ENCODE measurements around the gene ZNF567. TPM values are rescaled to one million over a fixed set of nuclear protein-coding genes. Genes with fewer than 3 reads are reported as not detected.

The ZNF567 gene
- 10 to 100 TPM in 1 of 2 donors, 1 to 10 TPM in 1; 7.8 to 11.2 TPM for total RNA-seq

DNA sequence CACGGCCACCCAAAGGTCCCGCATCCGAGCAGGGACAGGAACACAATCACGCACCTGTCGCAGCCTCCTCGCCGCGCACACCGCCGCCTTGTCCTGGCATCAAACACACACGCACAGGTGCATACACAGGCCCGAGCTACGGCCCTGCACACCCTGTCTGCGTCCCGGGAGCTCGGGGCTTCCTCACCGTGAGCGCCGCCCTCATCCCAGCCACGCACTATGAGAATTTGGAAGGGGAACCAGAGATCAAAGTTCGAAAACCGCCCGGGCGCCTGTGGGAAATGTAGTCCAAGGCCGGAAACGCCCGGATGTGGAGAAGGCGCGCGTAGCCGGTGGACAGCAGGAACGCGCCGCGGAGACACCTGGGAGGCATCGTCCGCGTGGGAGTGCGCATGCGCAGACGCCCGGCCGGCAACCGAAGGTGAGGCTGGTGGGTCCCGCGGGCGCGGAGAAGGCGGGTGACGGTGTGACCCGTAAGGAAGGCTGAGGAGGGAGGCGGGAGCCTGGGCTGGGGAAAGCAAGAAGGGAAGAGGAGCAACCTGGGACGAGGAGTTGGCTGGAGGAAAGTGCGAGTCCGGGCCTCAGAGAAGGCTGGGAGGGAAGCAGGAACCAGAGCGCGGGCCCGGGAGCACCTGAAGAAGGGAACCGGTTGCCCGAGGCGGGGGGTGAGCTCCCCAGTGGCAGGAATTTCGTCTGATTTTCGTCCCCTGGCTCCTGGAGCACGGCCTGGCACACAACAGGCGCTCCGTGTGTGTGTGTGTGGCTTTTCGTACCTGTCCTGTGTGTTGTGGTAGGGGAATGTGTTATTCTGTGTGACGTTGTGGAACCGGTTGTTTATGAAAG is at the start of gene ZNF567:
ZNF567 (plus strand) TSS at position 399 of the 843 bp plus-strand sequence. CDS start 7,256 bp downstream, outside the sequence.
- peak within 1 kb of the TSS; percentile 89 to 99 for H3K4me3 Mint-ChIP-seq
- H3K4me1 Mint-ChIP-seq (ENCODE audit: low read depth), result peaks cover 35% of the 10 kb centered on the region
- H3K9me3 Mint-ChIP-seq, result peaks cover 15 to 16% of the 10 kb centered on the region in 2 donors
- peak; percentile 98 for DNase-seq
- peak; percentile 93 to 95 for ATAC-seq (replicated peaks in 1 of 2)
- H3K27me3 Mint-ChIP-seq (ENCODE audit: low read depth), result no peaks in the 10 kb centered on the region
- H3K27ac Mint-ChIP-seq, result peak within 1 kb of the TSS; percentile 99
- H3K36me3 Mint-ChIP-seq (ENCODE audit: insufficient read depth in 2 of 2), result peaks cover 43 to 60% of the 10 kb centered on the region in 2 donors

DNA sequence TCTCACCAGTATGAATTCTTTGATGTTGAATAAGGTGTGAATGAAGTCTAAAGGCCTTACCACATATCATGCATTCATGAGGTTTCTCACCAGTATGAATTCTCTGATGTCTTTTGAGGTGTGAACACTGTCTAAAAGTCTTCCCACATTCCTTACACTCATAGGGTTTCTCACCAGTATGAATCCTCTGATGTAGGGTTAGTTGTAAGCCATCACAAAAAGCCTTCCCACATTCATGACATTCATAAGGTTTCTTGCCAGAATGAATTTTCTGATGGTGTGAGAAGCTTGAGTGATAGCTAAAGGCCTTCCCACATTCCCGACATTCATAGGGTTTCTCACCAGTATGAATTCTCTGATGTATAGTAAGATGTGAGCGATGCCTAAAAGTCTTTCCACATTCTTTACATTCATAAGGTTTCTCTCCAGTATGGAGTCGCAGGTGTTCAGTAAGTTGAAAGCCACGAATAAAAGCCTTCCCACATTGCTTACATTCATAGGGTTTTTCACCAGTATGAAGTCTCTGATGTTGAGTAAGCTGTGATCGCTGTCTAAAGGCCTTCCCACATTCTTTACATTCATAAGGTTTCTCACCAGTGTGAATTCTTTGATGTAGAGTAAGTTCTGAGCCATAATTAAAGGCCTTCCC is 48.4 kb upstream of the ZNF567 start:
- Mint-ChIP-seq H3K4me3 (no peak overlapping the region), H3K27me3 (ENCODE audit: low read depth) (no peaks in the 10 kb centered on the region), H3K36me3 (ENCODE audit: insufficient read depth in 2 of 2) (peaks cover 44 to 55% of the 10 kb centered on the region in 2 donors), H3K27ac (no peak overlapping the region), H3K4me1 (ENCODE audit: low read depth) (no peaks in the 10 kb centered on the region), H3K9me3 (peaks cover 12 to 23% of the 10 kb centered on the region in 2 donors)
- DNase-seq, result no peak
- ATAC-seq (replicated peaks in 1 of 2), result no peak

DNA sequence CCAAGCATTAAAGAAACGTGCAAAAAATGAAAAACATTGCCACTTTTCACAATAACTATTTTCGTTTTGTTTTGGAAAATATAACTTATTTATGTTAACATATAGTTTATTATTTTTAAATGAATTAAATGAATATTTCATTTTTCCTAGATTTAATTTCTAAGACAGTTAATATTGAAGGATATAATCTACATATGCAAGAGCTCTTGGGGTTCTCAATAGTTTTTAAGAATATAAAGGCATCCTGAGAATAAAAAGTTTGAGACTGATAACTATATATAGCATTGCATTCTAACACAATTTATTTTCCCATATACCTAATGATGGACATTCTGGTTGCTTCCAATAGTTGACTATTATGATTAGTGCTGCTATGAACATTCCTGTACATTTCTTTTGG is 40.7 kb upstream of the ZNF567 start:
- DNase-seq (no peak), ATAC-seq (replicated peaks in 1 of 2) (no peak)
- H3K9me3 Mint-ChIP-seq, result peaks cover 9 to 13% of the 10 kb centered on the region in 2 donors

DNA sequence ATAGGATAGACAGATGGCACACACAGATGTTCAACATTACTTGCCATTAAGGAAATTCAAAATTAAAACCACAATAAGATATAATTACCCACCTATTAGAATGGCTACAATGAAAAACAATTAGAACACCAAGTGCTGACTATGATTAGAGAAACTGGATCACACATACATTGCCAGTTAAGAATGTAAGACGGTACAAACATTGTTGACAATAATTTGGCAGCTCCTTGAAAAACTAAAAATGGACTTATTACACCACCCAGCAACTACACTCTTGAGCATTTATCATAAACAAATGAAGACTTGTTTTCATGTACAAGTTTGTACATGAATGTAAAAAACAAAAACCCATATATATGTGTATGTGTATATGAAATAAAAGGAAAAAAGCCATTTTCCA is 34.5 kb upstream of the ZNF567 start:
- no peaks in the 10 kb centered on the region for H3K4me1 Mint-ChIP-seq (ENCODE audit: low read depth)
- DNase-seq (no peak), ATAC-seq (replicated peaks in 1 of 2) (no peak)
- peaks cover 17 to 36% of the 10 kb centered on the region in 2 donors for H3K9me3 Mint-ChIP-seq
- no peak overlapping the region for H3K4me3 Mint-ChIP-seq
- H3K36me3 Mint-ChIP-seq (ENCODE audit: insufficient read depth in 2 of 2), result peaks cover 44 to 62% of the 10 kb centered on the region in 2 donors
- H3K27ac Mint-ChIP-seq, result no peak overlapping the region
- no peaks in the 10 kb centered on the region for H3K27me3 Mint-ChIP-seq (ENCODE audit: low read depth)

More for the DNA sequence above, 40.7 kb upstream of the ZNF567 start:
- Mint-ChIP-seq H3K4me1 (ENCODE audit: low read depth) (no peaks in the 10 kb centered on the region), H3K27me3 (ENCODE audit: low read depth) (no peaks in the 10 kb centered on the region), H3K27ac (no peak overlapping the region), H3K36me3 (ENCODE audit: insufficient read depth in 2 of 2) (peaks cover 30 to 42% of the 10 kb centered on the region in 2 donors), H3K4me3 (no peak overlapping the region)

DNA sequence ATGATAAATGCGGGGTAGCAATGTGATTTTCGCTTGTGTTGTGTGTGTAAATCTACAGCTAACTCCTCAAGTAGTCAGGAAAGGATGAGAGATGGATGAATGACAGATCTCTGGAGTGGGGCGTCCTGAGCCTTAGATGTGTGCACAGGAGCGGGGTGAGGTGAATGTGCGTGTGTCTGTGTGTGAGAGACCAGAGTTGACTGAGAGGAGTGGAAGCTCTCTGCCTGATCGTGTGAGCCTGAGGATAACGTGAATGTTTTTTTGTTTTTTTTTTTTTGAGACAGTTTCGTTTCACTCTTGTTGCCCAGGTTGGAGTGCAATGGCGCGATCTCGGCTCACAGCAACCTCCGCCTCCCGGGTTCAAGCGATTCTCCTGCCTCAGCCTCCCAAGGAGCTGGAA is 21.6 kb upstream of the ZNF567 start:
- H3K27me3 Mint-ChIP-seq (ENCODE audit: low read depth), result no peaks in the 10 kb centered on the region
- peaks cover 33% of the 10 kb centered on the region for H3K4me1 Mint-ChIP-seq (ENCODE audit: low read depth)
- H3K9me3 Mint-ChIP-seq, result peaks cover 23 to 28% of the 10 kb centered on the region in 2 donors
- H3K27ac Mint-ChIP-seq, result peak overlapping the region; percentile 44
- H3K4me3 Mint-ChIP-seq, result peak overlapping the region; percentile 97 to 100
- ATAC-seq (replicated peaks in 1 of 2) (no peak), DNase-seq (no peak)
- H3K36me3 Mint-ChIP-seq (ENCODE audit: insufficient read depth in 2 of 2), result peaks cover 39 to 72% of the 10 kb centered on the region in 2 donors

DNA sequence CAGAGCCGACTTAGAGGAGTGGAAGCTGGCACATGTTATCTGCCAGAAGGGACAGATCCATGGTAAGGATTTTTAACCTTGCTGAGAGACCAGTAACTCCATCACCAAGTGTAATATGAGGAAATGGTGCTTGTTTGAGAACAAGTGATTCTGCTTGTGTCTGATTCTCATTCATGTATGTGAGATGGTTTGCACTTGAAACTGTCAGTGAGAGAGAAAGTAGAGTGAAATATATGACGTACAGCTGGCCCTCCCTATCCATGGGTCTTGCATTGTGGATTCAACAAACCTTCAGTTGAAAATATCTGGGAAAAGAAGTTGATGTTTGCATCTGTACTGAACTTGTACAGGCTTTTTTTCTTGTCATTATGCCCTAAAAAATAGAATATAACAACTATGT is 18.8 kb upstream of the ZNF567 start:
- Mint-ChIP-seq H3K27me3 (ENCODE audit: low read depth) (no peaks in the 10 kb centered on the region), H3K4me1 (ENCODE audit: low read depth) (peaks cover 33% of the 10 kb centered on the region), H3K27ac (no peak overlapping the region), H3K4me3 (peak overlapping the region; percentile 7 to 100), H3K36me3 (ENCODE audit: insufficient read depth in 2 of 2) (peaks cover 38 to 61% of the 10 kb centered on the region in 2 donors), H3K9me3 (peaks cover 20 to 24% of the 10 kb centered on the region in 2 donors)
- no peak for DNase-seq
- no peak for ATAC-seq (replicated peaks in 1 of 2)

DNA sequence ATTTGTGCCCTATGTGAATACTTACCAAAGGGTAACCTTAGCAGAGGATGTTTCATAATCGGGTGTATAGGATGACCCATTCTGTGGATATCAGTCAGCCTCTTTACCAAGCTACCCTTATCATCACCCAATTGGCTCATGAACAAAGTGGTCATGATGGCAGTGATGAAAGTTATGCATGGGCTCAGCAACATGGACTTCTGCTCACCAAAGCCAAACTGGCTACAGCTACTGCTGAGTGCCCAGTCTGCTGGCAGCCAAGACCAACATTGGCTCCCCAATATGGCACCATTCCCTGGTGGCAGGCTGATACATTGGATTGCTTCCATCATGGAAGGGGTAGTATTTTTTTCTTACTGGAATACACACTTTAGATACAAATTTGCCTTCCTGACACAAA is 15.0 kb upstream of the ZNF567 start:
- peaks cover 13% of the 10 kb centered on the region for H3K4me1 Mint-ChIP-seq (ENCODE audit: low read depth)
- H3K27me3 Mint-ChIP-seq (ENCODE audit: low read depth), result no peaks in the 10 kb centered on the region
- H3K36me3 Mint-ChIP-seq (ENCODE audit: insufficient read depth in 2 of 2), result peaks cover 20 to 35% of the 10 kb centered on the region in 2 donors
- ATAC-seq (replicated peaks in 1 of 2) (no peak), DNase-seq (no peak)
- H3K27ac Mint-ChIP-seq, result no peak overlapping the region
- no peak overlapping the region for H3K4me3 Mint-ChIP-seq
- peaks cover 15 to 19% of the 10 kb centered on the region in 2 donors for H3K9me3 Mint-ChIP-seq

DNA sequence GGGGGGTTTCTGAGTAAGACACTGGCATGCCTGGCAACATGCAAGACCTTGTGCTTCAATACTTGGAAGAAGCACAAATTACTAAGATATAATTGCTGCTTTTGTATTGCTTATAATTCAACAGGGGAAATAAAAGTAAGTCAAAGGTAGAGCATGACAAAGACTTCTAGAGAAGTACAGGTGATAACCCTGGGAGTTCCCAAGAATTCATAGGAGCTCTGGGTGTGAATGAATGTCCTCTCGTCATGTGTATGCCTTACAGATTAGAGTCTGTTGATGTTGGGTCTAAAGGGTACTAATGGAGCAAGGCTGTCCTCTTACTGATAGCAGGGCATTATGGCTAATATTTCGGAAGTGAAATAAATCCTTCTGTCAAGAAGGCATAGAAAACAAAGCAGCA is 13.2 kb upstream of the ZNF567 start:
- DNase-seq (no peak), ATAC-seq (replicated peaks in 1 of 2) (no peak)
- H3K9me3 Mint-ChIP-seq, result peaks cover 10 to 17% of the 10 kb centered on the region in 2 donors
- peaks cover 3% of the 10 kb centered on the region for H3K4me1 Mint-ChIP-seq (ENCODE audit: low read depth)
- peaks cover 17 to 39% of the 10 kb centered on the region in 2 donors for H3K36me3 Mint-ChIP-seq (ENCODE audit: insufficient read depth in 2 of 2)
- no peak overlapping the region for H3K4me3 Mint-ChIP-seq
- H3K27ac Mint-ChIP-seq, result no peak overlapping the region
- no peaks in the 10 kb centered on the region for H3K27me3 Mint-ChIP-seq (ENCODE audit: low read depth)

DNA sequence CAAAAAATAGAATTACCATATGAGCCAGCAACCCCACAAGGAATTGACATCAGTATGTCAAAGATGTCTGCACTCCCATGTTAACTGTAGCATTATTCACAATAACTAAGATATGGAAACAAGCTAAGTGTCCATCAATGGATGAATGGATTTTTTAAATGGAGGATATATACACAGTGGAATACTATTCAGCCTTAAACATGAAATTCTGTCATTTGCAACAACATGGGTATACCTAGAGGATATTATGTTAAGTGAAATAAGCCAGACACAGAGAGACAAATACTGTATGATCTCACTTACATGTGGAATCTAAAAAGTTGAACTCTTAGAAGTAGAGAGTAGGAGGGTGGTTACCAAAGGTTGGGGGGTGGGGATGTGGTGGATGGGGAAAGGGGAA is 8.0 kb upstream of the ZNF567 start:
- DNase-seq (no peak), ATAC-seq (replicated peaks in 1 of 2) (no peak)
- Mint-ChIP-seq H3K4me1 (ENCODE audit: low read depth) (no peaks in the 10 kb centered on the region), H3K27ac (no peak overlapping the region), H3K27me3 (ENCODE audit: low read depth) (no peaks in the 10 kb centered on the region), H3K4me3 (no peak overlapping the region), H3K36me3 (ENCODE audit: insufficient read depth in 2 of 2) (peaks cover 24 to 56% of the 10 kb centered on the region in 2 donors), H3K9me3 (peaks cover 16 to 22% of the 10 kb centered on the region in 2 donors)

DNA sequence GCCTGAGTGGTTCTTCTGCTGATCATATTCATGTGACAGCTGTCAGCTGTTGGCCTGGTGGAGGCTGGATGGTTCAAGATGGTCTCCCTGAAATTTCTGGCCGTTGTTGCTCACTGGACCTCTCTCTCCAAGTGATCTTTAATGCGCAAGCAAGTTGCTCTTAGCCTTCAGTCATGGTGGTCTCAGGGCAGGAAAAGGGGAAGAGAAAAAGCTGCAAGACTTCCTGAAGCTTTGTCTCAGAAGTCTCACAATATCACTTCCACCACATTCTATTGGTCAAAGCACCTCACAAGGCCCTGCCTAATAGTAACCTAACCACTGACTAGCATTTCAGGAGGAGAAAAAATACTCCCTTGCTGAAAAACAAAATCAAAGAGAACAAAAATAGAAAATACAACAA is 1.6 kb upstream of the ZNF567 start:
- H3K27me3 Mint-ChIP-seq (ENCODE audit: low read depth), result no peaks in the 10 kb centered on the region
- H3K27ac Mint-ChIP-seq, result peak overlapping the region; percentile 99
- H3K36me3 Mint-ChIP-seq (ENCODE audit: insufficient read depth in 2 of 2), result peaks cover 40 to 61% of the 10 kb centered on the region in 2 donors
- H3K4me1 Mint-ChIP-seq (ENCODE audit: low read depth), result peaks cover 35% of the 10 kb centered on the region
- peak overlapping the region; percentile 89 to 99 for H3K4me3 Mint-ChIP-seq
- ATAC-seq (replicated peaks in 1 of 2) (no peak), DNase-seq (no peak)
- H3K9me3 Mint-ChIP-seq, result peaks cover 13 to 15% of the 10 kb centered on the region in 2 donors

DNA sequence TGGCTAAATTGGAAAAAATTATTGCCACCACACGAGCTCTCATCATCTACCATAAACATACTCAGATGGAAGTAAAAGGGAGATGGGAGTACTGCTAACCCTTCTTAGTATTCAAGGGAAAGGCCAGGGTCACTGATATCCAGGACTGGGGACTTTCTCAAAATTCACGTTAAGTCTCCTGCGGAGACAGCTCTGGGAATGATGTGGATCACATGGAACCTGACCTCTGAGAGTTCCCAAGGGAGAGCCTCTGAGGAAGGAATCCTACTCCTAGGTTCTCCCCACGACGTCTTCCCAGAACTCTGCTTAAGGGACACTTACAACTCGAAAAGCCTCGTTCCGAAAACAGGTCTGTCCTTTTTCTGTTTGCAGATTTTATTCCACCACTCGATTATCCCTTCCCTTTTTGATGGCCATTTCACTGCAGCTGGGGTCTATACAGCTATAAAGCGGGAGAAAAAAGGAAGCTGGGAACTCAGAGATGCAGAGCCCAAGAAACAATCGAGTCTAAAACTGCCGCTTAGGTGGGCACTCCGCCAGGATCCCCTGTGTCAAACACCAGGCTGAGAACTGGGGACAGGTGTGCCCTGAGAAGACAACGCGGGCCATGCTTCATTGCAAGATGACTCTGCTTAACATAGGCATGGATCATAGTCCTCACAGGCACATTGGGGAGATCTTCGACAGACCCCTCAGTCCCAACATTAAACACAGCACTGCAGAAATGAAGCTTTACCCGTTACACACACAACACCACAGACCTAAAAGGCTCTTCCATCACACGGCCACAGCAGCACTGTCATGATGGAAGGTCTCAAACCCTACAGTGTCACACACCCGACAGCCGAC is 823 bp upstream of the ZNF567 start:
- ATAC-seq (replicated peaks in 1 of 2) (no peak), DNase-seq (peak in 1 of 2 donors; percentile 12)
- peak overlapping the region; percentile 99 for H3K27ac Mint-ChIP-seq
- no peaks in the 10 kb centered on the region for H3K27me3 Mint-ChIP-seq (ENCODE audit: low read depth)
- peaks cover 41 to 60% of the 10 kb centered on the region in 2 donors for H3K36me3 Mint-ChIP-seq (ENCODE audit: insufficient read depth in 2 of 2)
- H3K4me1 Mint-ChIP-seq (ENCODE audit: low read depth), result peaks cover 35% of the 10 kb centered on the region
- H3K9me3 Mint-ChIP-seq, result peaks cover 13 to 15% of the 10 kb centered on the region in 2 donors
- peak overlapping the region; percentile 89 to 99 for H3K4me3 Mint-ChIP-seq

DNA sequence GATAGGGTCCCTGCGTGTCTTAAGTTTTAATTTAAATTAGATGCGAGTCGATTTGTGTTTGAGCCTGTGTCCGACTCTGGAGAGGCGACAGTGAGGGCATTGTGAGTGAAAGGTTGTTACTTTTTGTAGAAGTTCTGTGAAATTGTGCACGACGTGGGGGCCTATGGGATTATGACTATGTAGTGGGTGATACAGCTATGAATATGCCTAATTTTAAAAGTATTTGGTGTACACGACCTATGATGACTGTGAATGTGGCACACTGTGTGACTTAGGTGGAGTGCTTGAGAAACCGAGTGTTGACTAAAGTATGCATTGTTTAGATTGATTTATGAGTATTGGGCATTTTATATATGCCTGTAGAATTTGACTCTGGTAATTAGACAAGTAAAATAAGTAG is 646 bp downstream of the ZNF567 start:
- H3K27ac Mint-ChIP-seq, result peak overlapping the region; percentile 99
- H3K4me1 Mint-ChIP-seq (ENCODE audit: low read depth), result peaks cover 35% of the 10 kb centered on the region
- peaks cover 13 to 14% of the 10 kb centered on the region in 2 donors for H3K9me3 Mint-ChIP-seq
- DNase-seq (peak; percentile 12), ATAC-seq (replicated peaks in 1 of 2) (no peak)
- no peaks in the 10 kb centered on the region for H3K27me3 Mint-ChIP-seq (ENCODE audit: low read depth)
- peak overlapping the region; percentile 89 to 99 for H3K4me3 Mint-ChIP-seq
- H3K36me3 Mint-ChIP-seq (ENCODE audit: insufficient read depth in 2 of 2), result peaks cover 42 to 61% of the 10 kb centered on the region in 2 donors
